Activated CD4-positive, alpha-beta T cell treated with anti-CD3 and anti-CD28 coated beads, Interleukin-2, Interleukin-4, amounts not matched to agents 100 ng/mL and 50 ng/mL, durations not matched to agents 16 hours and 8 hours (primary cell): ENCODE data around the gene NEK11.

Experiments
- DNase-seq: peaks from one replicate; pipeline ENCODE4 v3.0.0-alpha.2; 2020; ENCODE audit warnings: low spot score

The NEK11 gene

DNA sequence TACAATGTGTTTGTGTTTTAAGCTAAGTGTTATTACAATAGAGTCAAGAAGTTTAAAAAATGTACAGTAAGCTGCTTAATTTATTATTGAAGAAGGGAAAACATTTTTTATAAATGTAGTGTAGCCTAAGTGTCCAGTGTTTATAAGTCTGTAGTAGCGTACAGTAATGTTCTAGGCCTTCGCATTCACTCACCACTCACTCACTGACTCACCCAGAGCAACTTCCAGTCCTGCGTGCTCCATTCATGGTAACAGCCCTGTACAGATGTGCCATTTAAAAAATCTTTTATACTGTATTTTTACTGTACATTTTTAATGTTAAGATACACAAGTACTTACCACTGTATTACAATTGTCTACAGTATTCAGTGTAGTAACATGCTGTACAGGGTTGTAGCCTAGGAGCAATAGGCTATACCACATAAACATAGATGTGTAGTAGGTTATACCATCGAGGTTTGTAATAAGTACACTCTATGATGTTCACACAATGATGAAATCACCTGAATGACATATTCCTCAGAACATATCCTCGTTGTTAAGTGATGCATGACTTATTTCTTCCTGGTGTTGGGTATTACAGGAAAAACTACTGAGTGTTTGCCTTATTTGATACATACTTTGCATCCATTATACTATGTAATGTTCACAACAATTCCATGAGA is 198.3 kb downstream of the NEK11 start:
- DNase-seq: no peak

DNA sequence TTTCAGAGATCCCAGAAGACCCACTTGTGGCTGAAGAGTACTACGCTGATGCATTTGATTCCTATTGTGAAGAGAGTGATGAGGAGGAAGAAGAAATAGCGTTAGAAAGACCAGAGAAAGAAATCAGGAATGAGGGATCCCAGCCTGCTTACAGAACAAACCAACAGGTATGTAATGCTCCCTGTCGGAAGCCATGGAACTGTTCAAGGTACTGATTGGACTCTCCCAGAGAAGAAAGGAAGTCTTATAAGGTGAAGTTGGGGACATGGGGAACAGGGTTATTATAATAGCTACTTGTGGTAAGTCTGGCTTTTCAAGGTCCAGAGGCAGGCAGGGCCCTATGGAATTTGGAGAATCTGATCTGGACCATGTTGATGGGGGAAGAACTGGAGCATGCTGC is 201.8 kb downstream of the NEK11 start:
- no peak for DNase-seq

DNA sequence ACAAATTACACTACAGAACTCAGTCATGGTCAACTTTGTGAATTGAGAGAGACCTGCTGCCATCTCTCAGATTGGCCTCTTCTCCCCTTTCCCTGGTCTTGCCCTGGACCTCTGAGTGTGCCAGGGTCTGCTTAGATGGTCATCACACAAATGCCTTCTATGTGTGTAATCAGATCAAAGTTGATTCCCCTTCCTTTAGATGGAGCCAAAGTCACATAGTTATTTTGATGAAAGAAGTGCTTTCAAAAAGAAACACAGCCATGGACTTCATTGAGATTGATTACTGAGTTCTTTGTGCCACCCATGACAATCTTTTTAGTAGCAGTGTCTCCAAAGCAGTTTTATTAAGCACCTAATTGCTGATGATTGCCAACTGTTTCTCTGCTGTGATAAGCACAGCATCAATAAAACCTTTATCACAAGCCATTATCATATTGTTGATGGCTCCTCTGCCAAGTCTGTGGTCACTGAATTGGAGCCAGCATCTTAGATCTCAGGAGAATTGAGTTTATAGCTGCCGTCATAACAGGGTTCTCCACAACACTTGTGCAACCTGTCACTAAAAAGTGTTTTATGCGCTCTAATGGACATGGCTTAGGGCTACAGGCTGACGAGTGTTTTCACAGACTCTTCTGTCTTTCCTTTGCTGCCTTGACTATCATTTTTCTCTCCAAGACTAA is 205.2 kb downstream of the NEK11 start:
- DNase-seq: no peak

DNA sequence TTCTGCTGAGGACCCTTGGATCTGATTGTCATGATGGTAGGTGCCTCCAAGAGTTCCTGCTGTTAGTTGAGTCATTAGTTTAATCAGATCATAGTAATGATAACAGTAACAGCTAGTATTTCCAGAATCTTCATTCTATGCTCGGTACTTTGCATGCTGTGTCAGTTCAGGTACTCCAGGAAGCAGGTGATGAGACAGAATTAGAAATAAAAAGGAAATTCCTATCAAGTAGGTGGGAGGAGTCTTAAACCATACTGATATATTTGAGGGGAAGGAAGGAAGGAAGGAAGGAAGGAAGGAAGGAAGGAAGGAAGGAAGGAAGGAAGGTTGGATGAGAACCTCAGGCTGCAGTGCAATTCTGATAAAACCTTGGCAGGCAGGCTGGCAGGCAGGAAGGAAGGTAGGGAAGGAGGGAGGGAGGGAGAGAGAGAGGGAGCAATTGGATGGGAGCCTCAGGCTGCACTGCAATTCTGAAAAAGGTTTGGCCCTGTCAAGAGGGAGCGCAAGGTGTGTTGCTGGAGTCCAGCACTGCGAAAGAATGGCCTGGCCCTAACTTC is 206.1 kb downstream of the NEK11 start:
- DNase-seq: no peak

DNA sequence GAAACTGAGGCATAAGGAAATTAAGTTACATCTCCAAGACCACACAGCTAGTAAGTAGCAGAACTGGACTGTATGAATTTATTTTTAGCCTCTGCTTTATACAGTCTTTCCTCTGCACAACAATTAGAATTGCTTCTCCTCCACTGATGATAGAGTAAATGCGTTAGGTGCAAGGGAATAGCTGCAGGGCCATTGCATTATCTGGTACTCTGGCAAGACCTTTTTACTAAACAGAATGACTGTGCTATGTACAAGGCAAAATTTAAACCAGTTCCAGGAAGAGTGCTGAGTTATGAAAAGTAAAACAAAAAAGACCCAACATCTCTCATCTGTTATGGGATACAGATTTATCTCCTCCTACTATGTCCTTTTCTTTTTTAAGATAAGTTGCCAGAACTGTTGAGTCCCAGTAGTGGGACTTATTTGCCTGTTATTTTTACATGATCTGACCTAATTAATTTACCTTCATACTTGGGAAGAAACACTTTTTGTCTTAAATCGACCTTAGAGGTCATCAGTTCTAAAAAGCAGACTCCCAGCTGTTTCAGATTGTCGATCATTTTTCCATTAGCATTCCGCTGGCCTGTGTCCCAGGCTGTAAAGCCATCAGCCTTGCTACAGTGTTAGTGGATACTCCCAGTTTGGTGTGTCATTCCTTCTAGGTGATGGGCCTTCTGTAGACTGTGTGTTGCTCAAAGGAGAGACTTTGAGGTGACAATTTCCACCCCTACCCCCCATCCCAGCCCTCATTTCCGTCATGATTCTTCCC is 207.4 kb downstream of the NEK11 start:
- DNase-seq: no peak

DNA sequence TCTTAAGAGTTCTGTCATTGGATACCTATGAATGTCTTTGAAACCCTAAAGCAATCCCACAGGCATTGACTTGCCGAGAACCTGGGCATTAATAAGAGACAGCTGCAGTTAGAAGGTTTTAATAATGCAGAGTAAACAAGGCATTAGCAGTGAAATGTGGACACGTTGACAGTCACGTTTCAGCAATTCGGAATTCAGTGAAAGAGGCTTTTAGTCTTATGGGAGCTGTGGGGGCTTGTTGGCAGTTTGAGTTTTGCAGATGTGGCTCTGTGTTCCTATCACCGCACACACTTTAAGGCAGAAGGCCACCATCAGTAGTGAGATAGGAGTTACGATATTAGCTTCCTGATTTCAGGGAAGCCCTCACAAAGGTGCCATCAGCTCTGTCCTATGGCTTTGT is 209.7 kb downstream of the NEK11 start:
- no peak for DNase-seq

DNA sequence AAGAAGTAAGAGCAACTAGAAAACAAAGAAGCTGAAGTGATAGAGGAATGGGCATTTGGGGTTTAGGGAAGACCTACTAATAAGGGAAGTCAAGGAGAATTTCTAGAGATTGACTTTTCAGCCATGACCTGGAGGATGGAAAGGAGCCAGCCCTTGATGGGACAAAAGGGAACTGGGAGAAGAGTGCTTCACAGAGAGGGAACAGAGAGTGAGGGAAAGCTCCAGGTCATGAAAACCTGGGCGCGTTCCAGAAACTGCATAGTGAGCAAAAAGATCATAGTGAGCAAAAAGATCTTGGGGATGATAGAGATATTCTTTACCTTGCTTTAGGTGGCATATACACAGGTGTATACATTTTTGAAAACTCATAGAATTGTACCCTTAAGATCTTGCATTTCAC is 211.8 kb downstream of the NEK11 start:
- no peak for DNase-seq

DNA sequence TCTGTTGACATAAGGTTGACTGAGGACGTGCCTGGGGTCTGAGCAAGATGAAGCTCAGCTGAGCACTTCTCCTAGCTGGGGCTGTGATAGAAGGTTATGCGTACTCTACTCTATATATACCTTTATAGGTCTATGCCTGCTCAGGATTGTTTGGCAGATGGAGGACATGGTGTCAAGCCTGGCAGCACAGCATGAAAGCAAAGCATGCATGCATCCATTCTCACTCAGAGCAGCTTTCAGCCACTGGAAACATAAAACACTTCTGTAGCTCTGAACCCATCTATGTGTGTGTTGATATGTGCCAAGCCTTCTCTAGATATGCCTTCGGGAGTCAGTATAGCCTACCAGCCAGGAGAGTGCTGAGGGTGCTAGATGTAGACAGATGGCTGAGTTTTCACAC is 212.6 kb downstream of the NEK11 start:
- DNase-seq: no peak

DNA sequence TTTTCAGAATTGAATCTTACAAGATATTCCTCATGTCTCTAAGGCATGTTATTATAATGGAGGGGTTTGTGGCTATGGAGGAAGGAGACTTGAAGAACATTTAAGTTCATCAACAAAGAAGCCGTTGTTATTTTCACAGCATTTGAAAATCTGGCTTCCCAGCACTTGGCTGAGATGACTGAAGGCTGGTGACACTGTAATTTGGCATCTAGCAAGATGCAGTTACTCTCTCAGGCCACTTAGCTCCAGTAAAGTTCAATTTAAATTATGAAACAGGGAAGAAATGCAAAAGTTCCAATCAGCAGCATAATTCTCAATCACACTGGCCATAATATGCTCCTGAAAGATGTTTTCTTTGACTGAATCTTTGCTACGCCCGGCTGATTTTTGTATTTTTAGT is 215.5 kb downstream of the NEK11 start:
- no peak for DNase-seq

DNA sequence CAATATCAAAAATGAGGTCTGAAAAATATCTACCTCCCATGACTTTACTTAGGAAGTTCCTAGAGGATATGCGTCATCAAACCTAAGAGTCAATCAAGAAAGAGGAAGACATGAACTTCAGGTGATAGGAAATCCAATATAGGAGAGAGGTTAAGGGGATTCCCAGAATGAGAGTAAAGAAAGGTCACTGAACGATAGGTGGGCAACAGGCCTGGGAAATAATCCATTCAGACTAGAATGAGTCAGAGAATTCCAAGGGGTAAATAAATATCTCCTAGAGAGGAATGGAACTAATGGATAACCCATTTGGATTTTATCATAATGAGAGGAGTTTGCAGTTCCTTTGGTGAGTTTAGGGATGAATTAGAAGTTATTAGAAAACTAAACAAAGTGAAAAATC is 223.8 kb downstream of the NEK11 start:
- no peak for DNase-seq

DNA sequence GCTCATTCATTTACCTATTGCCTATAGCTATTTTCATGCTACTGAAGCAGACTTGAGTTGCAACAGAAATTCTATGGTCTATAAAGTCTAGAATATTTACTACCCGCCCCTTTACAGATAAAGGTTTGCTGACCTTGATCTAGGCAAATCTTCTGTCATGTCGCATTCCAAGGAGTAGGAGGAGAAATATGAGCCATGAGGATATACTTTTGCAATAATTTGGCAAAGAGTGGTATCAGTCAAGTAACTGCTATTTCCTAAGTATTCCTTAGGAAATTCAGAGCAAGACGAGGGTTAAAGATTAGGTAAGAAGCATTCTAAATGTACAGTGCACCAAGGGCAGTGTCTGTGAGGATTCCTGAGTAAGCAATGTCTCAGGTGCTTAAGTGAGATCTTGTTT is 233.8 kb downstream of the NEK11 start:
- DNase-seq: no peak

DNA sequence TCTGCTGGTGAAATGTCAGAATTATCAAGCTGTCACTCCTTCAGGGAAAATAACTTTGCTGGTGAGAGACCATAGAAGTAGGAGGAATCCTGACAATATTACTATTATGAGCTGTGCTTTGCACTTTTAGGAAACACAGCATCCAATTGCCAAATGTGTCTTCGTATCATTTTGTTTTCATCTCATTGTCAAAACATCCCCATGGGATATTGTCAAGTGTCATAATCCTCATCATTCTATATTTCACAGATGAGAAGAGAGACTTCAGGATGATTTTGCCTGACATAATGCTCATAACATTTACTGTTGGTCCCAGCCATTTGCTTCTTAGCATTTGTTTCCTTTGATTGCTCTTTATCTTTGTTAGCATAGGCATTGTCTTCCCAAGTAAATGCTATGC is 234.4 kb downstream of the NEK11 start:
- no peak for DNase-seq

DNA sequence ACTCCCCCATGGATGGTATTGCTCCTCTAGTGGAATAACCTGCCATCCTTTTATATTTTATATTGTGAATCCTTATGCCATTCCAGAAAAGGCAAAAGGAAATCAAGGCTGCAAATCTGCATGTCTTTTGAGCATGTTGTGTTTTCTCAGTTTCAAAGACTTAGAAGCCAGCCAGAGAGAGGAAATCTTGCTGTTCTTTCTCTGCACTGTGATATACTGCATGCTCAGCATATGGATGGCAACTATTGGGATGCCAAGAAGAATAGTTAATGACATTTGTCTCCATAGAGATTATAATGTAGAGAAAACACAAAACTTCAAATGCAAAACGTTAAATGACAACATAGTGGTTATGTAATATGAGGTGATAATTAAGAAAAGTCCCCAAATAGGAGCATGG is 248.9 kb downstream of the NEK11 start:
- DNase-seq: no peak

DNA sequence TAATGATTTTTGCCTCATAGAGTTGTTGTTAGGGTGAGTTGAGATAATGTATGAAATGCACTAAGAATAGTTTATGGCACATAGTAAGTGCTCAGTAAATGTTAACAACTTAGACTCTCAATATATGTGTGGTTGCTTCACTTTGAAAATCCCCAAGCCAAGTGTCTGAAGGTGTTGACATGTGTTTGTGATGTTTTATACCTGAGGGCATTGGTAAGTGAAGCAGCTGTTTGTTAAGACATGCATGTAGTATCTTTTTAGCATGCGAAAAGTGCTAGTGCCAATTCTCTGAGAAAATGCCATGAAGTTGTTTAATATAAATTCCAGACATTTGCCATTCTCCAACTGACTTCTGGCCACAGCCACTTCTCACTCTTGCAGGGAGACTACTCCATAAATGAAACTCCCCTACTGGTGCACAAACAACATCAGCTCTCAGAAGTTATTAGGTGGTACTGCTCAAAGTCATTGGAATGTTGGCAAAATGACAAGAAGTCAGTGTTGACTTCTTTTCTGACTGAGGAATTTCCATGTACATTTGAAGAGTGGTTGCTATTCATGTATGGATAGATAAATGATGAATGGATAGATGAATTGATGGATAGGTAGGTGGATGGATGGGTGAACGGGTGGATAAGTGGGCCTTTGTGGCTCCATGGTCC is 251.3 kb downstream of the NEK11 start:
- no peak for DNase-seq

DNA sequence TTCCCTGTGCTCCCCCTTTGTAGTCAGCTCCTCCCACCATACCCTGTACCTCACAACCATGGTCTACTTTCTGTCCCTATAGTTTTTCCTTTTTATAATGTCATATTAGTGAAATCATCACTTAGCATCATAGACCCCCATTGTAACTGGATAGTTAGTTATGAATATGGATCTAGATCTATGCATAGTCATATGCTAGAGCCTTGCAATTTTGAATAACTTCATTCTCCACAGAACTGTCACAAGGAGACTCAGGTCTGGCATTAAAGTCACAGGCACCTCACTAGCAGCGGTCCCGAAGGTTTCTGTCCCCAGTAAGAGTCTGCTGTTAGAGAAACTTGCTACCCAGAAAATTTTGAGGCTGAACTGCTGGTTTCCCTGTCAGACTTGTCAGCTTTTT is 252.9 kb downstream of the NEK11 start:
- no peak for DNase-seq

DNA sequence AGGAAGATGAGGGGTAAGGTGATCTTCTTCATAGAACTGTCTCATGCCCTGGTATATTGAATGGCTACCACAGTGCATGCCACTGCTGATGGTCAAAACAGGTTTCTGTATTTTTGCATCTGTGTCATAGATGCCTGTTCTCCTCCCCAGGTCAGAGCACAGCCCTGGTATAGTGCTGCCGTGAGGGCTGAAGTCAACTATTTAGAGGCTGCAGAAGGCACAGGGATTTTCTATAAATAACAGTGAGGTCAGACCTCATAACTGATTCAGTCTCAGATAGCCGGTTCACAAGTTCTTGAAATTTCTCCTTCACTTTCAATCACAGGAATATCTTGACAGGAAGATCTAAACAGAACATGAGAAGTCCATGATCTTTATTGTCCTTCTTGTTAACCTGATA is 255.7 kb downstream of the NEK11 start:
- DNase-seq: no peak

DNA sequence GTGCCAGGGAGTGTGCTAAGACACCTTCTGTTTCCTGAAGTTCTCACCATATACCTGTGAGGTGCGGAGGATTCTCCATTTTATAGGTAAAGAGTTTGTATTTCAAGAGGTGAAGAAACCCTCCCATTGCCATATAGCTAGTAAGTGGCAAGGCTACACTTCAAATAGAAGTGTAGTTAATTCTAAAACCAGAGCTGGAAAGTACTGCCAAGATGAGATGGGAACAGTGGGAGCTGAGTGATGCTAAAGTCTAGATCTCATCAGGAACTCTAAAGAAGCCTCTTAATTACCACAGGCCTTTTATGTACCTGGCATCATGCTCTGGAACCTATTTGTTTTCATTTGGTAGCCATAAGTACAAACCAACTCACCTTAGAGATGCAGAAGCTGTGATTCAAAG is 256.3 kb downstream of the NEK11 start:
- DNase-seq: no peak

DNA sequence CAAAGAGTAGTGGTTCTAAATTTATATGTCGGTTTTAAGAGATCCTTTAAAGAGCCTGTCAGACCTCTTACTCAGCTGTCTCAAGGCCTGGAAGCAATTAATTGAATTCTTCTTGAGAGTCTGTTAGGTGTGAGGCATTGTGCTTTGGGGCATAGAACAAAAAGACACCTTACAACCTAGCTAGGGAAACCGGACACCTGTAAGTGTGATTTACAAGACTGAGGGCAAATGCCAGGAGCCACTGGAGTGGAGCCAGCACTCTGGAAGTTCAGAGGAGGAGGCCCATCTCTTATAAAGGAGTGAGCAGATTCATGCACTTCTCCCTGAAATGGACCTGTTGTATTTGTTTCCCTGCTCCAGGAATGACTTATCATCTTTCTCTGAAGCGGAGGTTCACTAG is 257.2 kb downstream of the NEK11 start:
- no peak for DNase-seq

DNA sequence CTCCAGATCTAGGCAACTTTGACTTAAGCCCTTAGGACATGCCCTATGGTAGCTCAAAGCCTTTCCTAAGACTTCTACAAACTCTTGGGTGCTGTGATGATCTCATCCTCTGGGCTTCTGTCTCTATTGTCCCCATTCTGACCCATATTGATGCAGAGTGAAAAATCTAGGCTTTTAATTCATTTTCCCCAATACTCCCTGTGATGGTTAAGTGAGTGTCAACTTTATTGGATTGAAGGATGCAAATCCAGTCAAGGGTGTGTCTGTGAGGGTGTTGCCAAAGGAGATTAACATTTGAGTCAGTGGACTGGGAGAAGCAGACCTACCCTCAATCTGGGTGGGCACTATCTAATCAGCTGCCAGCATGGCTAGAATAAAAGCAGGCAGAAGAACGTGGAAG is 257.6 kb downstream of the NEK11 start:
- no peak for DNase-seq

DNA sequence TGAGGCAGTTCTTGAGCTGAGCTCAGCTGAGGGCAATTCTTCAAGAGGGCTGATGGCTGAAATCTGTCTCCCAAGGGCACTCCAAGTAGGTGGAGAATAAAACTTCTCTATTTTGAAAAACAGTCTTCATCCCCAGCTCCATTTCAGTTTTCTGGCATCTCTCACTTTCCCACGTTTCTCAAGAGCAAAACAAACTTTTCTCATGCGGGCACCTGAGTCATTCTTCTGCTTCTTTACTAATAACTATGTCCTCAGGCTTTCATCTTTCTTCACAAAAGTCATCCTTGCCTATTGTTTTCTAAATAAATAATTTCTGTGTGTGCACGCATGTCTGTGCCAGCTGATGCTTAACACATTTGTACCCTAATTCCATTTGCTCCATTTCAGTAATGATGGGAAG is 258.8 kb downstream of the NEK11 start:
- DNase-seq: no peak

DNA sequence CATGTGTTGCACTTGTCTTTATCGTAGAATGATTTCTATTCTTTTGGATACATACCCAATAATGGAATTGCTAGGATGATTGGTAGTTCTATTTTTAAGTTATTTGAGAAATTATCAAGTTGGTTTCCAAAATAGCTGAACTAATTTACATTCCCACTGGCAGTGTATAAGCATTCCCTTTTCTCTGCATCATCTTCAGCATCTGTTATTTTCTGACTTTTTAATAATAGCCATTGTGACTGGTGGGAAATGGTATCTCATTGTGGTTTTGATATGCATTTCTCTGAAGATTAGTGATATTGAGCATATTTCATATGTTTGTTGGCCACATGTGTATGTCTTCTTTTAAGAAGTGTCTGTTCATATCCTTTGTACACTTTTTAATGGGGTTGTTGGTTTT is 273.2 kb downstream of the NEK11 start:
- DNase-seq: no peak

DNA sequence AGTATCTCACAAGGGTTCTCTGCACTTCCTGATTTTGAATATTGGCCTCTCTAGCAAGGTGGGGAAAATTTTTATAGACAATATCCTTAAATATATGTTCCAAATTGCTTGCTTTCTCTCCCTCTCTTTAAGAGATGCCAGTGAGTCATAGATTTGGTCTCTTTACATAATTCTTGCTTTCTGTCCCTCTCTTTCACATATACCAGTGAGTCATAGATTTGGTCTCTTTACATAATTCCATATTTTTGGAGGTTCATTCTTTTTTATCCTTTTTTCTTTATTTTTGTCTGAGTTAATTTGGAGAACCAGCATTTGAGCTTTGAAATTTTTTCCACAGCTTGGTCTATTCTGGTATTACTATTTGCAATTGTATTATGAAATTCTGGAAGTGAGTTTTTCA is 277.2 kb downstream of the NEK11 start:
- no peak for DNase-seq

DNA sequence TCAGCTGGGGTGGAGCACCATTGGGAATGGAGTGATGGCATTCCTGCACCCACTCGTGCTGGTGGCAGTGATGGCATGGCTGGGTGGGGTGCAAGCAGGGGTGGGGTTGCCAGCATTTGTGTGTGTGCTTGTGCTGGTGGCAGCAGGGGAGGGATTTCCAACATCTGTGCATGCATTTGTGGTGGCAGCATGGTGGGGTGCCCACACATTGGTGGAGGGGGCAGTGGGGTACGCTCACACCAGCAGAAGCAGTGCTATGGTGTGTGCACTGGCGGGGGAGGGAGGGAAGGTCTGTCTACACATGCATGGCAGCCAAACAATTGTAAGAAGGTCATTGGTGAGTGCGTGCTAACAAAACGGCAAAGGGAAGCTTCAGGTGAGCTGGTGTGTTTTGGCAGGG is 278.2 kb downstream of the NEK11 start:
- no peak for DNase-seq
